GM18511 (cell line): ENCODE data around the gene FNDC3A.
"Not testable (repeated sequence)": the region's sequence is repeated elsewhere in the genome, so short reads cannot be mapped to it uniquely, and the experiment has no call there.

Experiments
- ATAC-seq: cut with Tn5 transposase; IDR thresholded peaks from one replicate; pipeline ENCODE4 v1.9.1; 2021; ENCODE audit warnings: mild to moderate bottlenecking, moderate library complexity; ENCODE audit not compliant: unreplicated experiment

Gene FNDC3A

GRCh38 chr13:48976576-48977285, 1.0 kb downstream of the FNDC3A start:
- peak; percentile 13 for ATAC-seq

- ATAC-seq = no peak
Observed at GRCh38 chr13:48977286-48977625, 1.5 kb downstream of the FNDC3A start.

GRCh38 chr13:48977973-48978372, 2.3 kb downstream of the FNDC3A start:
- ATAC-seq = no peak

- ATAC-seq = no peak
Observed at GRCh38 chr13:48978942-48979601, 3.4 kb downstream of the FNDC3A start.

- peak; percentile 46 for ATAC-seq
Observed at GRCh38 chr13:48979892-48980291, 4.2 kb downstream of the FNDC3A start.

GRCh38 chr13:48983331-48983730, 7.6 kb downstream of the FNDC3A start:
- ATAC-seq = no peak

- no peak for ATAC-seq
Observed at GRCh38 chr13:48985756-48986155, 10.0 kb downstream of the FNDC3A start.

GRCh38 chr13:48990900-48991299, 15.2 kb downstream of the FNDC3A start:
- no peak for ATAC-seq

- no peak for ATAC-seq
Observed at GRCh38 chr13:48993150-48993549, 17.4 kb downstream of the FNDC3A start.

GRCh38 chr13:48994706-48995105, 19.0 kb downstream of the FNDC3A start:
- no peak for ATAC-seq

- ATAC-seq = no peak
Observed at GRCh38 chr13:48998641-48999292, 23.1 kb downstream of the FNDC3A start.

GRCh38 chr13:49000247-49000646, 24.5 kb downstream of the FNDC3A start:
- no peak for ATAC-seq

- not testable (repeated sequence) for ATAC-seq
Observed at GRCh38 chr13:49018986-49019635, 43.4 kb downstream of the FNDC3A start.

- ATAC-seq = no peak
Observed at GRCh38 chr13:49020328-49020727, 44.6 kb downstream of the FNDC3A start.

- no peak for ATAC-seq
Observed at GRCh38 chr13:49020940-49021553, 45.3 kb downstream of the FNDC3A start.

GRCh38 chr13:49021953-49022352, 46.2 kb downstream of the FNDC3A start:
- no peak for ATAC-seq

- no peak for ATAC-seq
Observed at GRCh38 chr13:49022472-49023144, 46.9 kb downstream of the FNDC3A start.

GRCh38 chr13:49023431-49023830, 47.7 kb downstream of the FNDC3A start:
- ATAC-seq = no peak

GRCh38 chr13:49026851-49027250, 51.1 kb downstream of the FNDC3A start:
- ATAC-seq = no peak

- no peak for ATAC-seq
Observed at GRCh38 chr13:49029570-49029969, 53.9 kb downstream of the FNDC3A start.

- ATAC-seq = no peak
Observed at GRCh38 chr13:49030213-49030612, 54.5 kb downstream of the FNDC3A start.
